ENCODE data around the gene NAGS.

DNA sequence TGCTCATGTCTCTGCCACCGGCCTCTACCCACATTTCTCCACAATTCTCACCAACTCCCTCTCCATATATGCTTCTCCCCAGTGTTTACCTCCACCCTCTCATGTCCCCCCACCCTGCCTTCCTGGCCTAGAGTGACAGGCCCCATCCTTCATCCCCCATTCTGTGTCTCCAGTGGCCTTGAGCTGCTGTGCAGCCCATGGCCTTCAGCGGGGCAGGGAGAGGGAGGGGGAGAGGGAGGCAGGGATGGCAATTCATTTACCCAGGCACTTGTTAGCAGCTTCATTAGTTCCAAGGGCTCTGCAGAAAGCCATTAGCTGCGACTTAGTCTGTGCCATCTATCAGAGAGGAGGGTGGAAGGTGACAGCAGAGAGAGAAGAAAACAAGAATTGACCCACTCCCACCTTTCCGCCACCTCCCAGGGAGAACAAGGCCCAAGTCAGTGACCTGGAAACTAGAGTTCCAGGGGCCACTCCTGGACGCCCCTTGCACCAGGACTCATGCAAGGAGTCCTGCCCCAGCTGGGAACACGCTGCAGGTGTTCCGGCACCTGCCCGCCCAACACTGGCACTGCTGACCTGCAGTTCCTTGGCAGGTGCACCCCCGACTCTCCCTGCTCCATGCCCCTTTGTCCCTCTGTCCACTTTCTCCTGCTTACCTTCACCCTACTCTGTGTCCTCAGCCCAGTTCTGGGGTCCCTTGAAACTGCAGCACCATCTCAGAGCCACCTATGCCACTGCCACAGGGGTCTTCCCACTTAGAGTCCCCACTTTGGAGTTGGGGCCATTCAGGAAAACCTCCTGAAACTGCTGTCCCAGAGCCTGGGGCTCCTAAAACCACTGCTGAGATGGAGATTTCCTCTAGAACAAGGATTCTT, 27.2 kb upstream of the NAGS start:
- TF ChIP-seq HOXA7 (CRISPR knock-in tag; IDR thresholded peaks at IDR 0.05) (no peak), KDM1A (IDR thresholded peaks at IDR 0.05; ENCODE audit: low read depth) (no peak)
